Measurements from ENCODE around the gene CERCAM.

Gene CERCAM

DNA sequence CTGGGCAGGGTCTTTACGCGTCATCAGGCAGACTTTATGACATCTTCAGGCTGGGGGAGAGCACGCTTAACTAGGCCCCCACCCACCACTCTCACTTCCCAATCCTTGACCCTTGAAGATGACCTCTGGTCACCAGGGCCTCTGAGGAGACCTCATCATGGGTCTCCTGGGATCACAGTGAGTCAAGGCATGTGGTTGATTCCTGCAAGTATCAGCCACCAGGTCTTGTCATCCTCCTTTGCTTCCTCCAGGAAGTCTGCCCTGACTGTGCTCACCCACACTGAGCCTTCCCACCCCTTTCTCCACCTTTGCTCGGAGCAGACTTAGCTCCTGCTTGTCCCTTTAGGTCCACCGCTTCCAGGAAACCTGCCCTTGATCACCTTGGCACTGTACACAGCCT, 52.4 kb downstream of the CERCAM start:
- DNase-seq: no peak

GRCh38 chr9:128475867-128476266, 55.2 kb downstream of the CERCAM start:
- DNase-seq: no peak

- DNase-seq: no peak
These were observed 58.6 kb downstream of the CERCAM start for GRCh38 chr9:128479262-128479661.

GRCh38 chr9:128481561-128481960, 60.9 kb downstream of the CERCAM start:
- DNase-seq: no peak

DNA sequence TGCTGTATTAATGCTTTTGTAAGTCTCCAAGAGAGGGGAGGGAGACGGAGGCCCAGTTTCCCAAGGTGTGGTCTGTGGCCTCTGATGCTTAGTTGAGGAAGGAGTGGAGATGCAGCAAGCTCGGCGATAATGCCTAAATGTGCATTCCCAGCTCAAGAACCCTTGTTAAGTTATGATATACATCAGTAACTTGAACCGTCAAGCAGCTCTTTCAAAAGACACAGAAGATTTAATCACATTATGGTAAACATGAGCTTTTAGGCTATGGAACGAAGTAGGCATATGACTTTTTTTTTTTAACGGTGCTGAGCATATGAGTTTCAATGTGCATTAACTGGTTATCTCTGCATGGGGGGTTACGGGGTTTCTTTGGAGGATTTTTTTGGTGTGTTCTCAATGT, 61.5 kb downstream of the CERCAM start:
- DNase-seq: no peak

GRCh38 chr9:128484686-128485413, 64.2 kb downstream of the CERCAM start:
- DNase-seq: no peak

- no peak for DNase-seq
These were observed 64.8 kb downstream of the CERCAM start for GRCh38 chr9:128485414-128485855.

- DNase-seq: no peak
These were observed 65.5 kb downstream of the CERCAM start for GRCh38 chr9:128486201-128486600.
